WI38 (cell line): ENCODE measurements around the gene LPIN1.

Source experiments
- H3K4me3 ChIP-seq: 2 replicates; pipeline ENCODE4 v1.5.1; 2011; ENCODE audit warnings: low read depth, mild to moderate bottlenecking, control low read depth, low read length
- TF ChIP-seq, protein P1 (sequence below): IDR thresholded peaks from 2 replicates; pipeline ENCODE4 v1.5.1; 2012; ENCODE audit warnings: low read depth, mild to moderate bottlenecking, control low read depth, low read length

The LPIN1 gene

DNA sequence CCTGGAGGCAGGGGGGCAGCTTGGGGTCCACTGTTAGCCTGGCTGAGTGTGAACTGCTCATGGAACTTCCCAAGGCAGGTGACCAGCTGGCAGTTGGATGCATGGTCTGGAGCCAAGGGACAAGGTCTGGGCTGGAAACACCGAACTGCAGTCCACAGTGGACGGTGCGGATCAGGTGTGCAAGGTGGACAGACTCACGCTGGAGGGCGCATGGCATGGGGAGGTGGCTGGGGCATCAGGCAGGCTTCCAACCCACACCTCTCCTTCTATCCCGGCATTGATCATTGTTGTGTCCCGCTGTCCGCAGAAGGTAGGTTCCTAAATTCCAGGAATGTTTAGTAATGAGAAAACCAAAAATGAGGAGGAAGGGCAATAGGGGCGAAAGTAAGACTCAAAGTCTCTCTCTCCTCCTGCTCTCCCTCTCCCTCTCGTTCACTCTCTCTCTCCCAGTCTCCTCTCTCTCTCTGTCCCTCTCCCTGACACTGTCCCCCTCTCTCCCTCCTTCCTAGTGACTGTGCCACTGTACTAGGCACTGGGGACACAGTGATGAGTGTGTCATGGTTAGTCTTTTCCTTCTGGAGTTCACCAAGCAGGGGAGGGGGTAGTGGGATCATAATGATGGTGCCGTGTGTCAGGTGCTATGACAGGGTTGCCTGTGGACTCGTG is 30.3 kb upstream of the LPIN1 start:
- no peak overlapping the region for H3K4me3 ChIP-seq

DNA sequence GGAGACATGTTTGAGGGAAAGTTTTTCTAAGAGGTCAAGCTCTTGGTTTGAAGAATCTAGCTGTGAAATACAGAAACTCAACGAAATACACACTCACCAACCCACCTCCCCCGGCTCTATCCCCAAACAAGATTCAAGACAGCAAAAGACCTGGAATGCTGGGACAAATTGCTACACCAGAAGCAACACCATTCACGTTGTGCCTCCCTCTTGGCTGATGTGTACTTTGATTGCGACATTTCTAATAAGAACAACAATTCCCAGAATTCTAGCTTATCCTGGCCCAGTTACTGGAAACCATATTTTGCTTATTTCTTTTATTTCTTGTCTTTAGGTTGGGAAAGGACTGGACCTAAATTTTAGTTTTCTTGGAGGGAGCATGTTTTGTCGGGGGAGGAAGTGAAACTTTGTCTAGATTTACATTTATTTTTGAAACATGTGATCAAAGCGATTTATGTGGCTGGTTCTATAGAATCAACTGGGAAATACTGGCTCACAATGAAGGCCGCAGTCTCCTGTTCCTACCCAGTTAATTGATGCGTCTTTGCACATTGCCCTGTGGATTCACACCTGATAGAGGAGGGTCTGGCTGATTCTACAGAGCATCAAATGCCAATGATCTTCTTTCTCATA is 29.6 kb upstream of the LPIN1 start:
- TF ChIP-seq, protein P1, sequence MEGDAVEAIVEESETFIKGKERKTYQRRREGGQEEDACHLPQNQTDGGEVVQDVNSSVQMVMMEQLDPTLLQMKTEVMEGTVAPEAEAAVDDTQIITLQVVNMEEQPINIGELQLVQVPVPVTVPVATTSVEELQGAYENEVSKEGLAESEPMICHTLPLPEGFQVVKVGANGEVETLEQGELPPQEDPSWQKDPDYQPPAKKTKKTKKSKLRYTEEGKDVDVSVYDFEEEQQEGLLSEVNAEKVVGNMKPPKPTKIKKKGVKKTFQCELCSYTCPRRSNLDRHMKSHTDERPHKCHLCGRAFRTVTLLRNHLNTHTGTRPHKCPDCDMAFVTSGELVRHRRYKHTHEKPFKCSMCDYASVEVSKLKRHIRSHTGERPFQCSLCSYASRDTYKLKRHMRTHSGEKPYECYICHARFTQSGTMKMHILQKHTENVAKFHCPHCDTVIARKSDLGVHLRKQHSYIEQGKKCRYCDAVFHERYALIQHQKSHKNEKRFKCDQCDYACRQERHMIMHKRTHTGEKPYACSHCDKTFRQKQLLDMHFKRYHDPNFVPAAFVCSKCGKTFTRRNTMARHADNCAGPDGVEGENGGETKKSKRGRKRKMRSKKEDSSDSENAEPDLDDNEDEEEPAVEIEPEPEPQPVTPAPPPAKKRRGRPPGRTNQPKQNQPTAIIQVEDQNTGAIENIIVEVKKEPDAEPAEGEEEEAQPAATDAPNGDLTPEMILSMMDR = no peak
- H3K4me3 ChIP-seq = no peak overlapping the region

More for the DNA sequence above, 30.3 kb upstream of the LPIN1 start:
- TF ChIP-seq, protein P1 = no peak

DNA sequence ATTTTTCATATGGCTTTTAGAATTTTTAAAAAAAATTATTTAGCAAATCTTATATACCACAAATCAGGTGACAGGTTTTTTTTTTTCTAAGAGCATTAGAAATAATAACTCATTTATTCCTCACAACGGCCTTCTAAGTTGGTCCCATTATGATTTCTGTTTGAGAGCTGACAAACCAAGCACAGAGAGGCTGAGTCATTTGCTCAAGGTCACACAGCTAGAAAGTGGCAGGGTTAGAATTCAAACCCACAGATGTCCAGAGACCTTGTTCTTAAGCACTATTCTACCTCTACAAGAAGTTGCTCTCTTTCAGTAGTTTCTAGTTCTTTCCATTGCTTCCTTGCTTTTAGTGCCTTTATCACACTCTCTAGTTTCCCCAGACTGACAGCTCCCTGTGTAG is 28.8 kb upstream of the LPIN1 start:
- no peak overlapping the region for H3K4me3 ChIP-seq
- TF ChIP-seq, protein P1 = no peak

DNA sequence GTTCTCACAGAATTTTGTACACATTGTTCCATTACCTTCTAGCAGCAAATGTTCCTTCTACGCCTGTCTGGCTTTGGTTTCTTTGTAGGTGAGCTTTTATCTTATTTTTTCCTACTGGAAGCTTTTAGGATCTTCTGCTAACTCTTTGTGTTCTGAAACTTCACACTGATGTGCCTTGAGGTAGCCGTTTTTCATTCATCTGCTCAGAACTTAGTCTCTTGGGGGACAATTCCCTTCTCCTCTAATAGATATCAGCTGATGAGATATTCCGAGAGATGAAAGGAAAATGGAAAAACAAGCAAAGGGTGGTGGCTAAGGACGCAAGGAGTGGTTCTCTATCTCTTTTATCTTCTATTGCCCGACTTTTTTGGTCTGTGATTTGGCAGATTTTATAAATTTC is 27.8 kb upstream of the LPIN1 start:
- TF ChIP-seq, protein P1 = no peak
- H3K4me3 ChIP-seq = no peak overlapping the region

DNA sequence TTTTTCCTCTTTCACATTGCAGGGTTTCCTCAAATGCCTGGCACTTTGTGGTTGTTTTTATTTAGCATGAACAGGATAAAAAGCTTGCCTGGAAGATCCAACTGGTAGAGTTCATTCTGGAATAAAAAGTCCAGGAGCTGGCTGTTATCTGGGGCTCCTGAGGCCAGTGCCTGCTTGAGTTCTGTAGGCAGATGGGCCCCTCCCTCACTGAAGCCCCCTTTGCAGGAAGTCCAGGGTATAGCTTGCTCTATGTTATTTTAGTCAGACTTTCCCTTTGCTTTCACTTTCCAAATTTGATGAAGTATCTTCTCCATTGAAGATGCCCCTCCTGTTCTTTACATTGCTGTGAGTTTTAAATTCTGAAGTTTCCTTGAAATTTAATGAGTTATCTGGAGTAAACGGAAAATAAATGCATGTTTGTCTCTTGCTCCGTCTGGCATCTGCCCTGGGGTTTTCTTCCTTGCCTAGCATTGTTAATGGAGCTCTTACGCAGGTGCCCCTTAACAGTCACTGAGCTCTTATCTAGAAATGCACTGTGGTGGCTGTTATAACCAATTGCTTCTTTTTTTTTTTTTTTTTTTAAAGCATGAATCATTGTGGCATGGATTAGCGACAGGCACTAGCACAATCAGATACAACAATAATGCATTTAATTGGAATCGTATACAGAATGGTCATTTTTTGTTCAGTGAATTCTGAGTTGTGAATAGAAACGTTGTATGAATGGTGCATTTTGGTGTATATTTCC is 27.0 kb upstream of the LPIN1 start:
- TF ChIP-seq, protein P1 = no peak
- no peak overlapping the region for H3K4me3 ChIP-seq

DNA sequence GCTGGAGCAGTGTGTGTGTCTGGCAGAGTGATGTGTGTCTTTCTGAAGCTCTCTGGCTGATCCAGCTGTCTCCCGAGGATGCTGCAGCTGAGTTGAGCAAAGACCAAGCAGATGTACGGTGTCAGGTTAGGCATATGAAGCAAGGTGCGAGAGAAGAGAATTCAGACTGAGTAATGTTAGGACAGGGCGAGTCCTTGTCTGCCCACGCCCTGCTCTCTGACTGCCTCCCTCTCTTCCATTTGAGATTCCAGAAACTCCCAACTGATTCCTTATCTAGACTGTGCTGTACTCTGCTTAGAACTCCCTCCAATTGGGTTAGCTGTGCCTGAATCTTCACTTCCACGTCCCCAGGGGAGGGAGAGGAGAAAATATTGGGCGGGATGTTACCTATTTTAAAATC is 25.7 kb upstream of the LPIN1 start:
- TF ChIP-seq, protein P1 = no peak
- H3K4me3 ChIP-seq = no peak overlapping the region
